Kidney capillary endothelial cell (primary cell): ENCODE data around the gene RABAC1.
A peak's percentile ranks its signal among the peaks of the same experiment; 100 is the strongest.
"Not testable (repeated sequence)": the region's sequence is repeated elsewhere in the genome, so short reads cannot be mapped to it uniquely, and the experiment has no call there.

Experiments
- DNase-seq: peaks from one replicate; pipeline ENCODE4 v3.0.0-alpha.2; 2018; ENCODE audit warnings: low spot score

Gene RABAC1

DNA sequence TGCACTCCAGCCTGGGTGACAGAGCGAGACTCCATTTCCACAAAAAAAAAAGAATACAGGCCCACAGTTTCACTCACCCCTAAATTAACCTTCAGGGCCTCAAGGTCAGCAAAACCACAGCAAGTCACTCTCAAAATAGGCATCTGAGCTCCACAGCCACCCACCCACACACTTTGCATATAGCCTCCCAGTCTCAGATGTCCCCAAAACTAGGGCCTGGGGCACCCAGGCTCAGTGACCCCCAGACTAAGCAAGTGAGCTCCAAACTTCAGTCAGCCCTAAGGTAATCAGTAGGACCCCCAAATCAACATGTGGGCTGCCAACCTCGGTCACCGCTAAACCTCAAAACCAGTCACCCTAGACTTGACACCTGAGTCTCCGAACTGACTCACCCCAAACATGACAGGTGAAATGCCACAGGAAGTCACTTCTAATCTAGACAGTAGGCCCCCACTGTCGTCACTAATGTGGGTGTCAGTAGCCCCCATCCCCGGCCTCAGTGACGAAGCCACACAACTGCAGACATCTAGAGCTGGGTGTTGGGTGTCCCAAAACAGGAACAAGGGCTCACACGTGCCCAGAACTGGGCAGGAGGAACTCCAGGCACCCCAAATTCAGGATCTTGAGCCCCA lies 13.9 kb downstream of the RABAC1 start:
- DNase-seq: no peak

DNA sequence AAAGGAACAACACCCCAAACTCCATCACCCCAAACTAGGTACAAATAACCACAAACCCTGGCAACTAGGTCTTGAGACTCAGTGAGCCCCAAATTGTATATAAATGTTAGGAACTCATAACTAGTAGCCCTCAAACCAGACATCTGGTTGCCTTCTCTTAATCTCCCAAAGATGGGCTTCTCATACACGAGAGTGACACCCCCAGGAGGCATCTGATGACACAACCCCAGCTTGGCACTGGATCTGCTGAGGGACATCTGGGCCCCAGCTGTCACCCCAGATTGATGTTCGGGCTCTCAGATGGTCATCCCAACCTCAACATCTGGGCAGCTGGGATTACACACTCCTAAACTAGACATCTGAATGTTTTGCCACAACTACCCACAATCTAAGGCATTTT lies 14.8 kb downstream of the RABAC1 start:
- no peak for DNase-seq

DNA sequence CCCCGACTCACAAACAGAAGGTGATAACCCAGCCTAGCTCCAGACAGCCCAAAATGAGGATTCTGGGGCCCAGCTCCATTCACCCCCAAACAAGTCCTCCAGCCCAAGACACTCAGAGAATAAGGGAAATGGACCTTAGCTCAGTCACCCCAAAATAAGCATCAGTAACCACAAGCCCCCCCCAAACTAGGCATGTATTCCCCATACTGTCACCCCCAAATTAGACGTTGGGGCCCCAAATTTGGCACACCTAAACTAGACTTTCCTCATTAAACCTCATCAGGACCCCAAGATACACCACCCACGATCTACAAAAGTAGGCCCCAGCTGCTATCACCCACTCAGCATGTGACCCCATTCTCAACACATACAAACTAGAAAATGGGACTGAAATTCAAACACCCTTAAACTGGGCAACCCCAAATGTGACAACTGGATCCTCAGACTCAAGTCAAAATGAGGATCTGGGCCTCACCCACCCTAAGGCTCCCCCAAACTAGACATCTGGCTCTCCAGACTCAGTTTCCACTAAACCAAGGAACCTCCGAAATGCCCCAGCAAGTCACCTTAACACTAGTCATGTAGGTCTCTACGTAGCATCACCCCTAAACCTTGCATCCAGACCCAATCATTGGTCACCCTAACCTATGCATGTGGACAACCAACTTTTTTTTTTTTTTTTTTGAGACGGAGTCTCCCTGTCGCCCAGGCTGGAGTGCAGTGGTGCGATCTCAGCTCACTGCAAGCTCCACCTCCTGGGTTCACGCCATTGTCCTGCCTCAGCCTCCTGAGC lies 17.5 kb downstream of the RABAC1 start:
- no peak for DNase-seq

DNA sequence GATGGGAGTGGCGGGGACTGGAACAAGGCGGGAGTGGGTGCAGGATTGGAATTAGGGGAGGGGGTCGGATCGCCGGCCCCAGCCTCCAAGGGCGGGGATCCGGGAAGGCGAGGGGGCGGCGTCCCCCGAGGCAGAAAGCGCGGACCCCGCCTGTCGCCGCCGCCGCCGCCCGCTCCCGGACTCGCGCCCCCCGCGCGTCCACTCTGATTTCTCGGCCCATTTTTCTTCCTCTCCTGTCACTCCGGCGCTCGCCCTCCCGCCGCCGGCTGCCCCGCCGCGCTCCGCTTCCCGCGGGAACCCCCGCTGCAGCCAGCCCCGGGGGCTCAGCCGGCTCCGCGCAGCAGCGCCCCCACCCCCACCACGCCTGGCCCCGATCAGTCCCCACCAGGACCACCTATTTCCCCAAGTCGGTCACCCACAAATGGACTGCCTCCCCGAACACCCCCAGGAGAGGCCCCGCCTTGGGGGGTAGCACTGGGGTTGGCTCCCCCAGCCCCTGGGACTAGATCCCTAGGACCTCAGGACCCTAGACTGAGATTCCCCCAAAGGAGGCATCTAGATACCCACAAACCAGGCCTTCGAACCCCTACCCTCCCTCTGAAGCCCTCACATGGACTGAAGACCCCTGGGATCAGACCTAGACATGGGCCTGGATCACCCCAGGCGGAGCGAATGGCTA lies 18.3 kb downstream of the RABAC1 start:
- no peak for DNase-seq

DNA sequence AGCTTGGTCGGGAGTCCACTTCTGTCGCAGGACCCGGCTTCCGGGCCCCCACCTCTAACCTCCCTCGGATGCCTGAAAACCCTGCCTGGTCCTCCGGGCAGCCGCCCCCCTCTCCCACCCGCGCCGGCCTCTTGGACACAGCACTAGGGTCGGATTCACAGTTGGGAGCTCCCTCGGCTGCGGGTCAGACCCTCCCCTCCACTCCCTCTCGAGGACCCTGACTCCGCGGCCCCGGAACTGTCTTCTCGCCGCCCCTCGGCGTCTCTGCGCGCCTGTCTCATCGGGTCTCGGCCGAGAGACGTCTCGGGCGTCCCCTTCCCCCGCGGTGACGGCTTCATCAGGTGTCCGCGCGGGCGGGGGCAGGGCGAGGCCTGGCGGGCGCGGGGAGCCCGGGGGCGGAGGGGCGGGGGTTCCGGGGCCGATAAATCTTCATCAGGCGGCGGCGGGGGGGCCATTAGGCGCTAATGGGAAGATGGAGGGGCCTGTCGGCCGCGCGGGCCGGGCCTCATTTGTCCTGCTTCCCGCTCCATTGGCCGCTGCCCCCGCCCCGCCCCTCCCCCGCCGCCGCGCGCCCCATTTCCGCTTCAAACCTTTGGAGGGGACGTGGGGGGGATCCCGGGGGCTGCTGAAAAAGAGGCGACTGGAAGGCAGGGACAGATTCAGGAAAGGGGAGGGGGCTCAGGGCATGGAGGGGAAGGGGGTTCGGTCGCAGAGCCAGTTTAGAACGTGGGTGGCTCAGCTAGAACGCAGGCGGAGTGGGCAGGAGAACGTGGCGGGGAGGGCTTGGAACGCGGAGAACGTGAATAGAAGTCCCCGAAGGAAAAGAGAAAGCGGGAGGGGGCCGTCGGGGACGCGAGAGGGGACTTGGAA lies 19.0 kb downstream of the RABAC1 start:
- DNase-seq: no peak

DNA sequence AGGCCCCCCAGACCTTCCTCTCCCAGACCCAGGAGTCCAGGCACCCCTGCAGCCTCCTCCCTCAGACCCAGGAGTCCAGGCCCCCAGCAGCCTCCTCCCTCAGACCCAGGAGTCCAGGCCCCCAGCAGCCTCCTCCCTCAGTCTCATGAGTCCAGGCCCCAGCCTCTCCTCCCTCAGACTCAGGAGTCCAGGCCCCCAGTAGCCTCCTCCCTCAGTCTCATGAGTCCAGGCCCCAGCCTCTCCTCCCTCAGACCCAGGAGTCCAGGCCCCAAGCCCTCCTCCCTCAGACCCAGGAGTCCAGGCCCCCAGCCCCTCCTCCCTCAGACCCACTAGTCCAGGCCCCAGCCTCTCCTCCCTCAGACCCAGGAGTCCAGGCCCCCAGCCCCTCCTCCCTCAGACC lies 19.9 kb downstream of the RABAC1 start:
- not testable (repeated sequence) for DNase-seq

DNA sequence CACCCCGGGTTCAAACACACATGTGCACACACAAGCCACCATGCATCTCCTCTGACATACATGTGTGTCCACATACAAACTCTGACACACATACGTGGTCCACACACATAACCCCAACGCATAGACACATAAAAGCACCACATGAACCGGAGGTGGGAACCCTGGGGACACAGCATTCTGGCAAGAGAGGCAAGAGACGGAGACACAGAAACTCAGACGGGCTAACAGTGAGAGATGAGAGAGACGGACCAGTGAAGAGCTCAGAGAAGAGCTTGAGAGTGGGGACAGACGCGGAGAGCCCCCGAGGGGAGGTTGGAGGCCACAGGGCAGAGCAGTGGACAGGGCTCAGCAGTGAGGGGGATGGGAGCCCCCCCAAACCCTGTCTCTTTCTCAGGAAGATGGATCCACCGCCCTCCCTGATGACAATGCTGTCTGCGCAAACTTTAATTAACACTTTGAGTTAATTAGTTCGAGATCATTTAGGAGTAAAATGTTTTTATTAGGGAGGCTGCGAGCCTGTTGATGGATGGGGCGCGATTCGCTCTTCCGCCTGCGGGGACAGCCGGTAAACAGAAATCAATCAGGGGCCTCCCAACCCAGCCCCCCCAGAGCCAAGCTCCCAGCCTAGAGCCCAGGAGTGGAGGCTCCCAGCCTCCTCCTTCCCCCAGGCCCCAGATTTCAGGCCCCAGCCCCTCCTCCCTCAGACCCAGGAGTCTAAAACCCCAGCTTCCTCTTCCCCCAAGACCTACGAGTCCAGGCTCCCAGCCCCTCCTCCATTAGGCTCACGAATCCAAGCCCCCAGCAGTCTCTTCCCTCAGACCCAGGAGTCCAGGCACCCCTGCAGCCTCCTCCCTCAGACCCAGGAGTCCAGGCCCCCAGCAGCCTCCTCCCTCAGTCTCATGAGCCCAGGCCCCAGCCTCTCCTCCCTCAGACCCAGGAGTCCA lies 21.3 kb downstream of the RABAC1 start:
- DNase-seq: no peak

DNA sequence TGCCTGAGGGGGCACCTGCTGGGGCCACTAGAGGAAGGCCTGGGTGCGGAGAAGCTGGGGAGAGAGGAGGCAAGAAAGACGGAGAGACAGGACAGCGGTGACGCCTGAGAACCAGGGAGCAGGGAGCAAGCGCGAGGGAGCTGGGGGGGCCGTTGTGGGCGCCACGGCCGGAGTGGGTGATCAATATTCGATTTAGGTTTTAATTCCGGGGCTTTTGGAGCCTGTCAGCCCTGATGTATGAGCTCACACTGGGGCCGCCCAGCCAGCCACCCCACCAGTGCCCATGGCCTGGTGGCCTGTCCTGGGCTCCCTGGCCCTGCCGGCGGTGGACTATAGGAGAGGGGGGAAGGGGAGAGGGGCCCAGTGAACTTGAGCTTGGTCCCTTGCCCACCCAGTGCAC lies 22.2 kb downstream of the RABAC1 start:
- no peak for DNase-seq

DNA sequence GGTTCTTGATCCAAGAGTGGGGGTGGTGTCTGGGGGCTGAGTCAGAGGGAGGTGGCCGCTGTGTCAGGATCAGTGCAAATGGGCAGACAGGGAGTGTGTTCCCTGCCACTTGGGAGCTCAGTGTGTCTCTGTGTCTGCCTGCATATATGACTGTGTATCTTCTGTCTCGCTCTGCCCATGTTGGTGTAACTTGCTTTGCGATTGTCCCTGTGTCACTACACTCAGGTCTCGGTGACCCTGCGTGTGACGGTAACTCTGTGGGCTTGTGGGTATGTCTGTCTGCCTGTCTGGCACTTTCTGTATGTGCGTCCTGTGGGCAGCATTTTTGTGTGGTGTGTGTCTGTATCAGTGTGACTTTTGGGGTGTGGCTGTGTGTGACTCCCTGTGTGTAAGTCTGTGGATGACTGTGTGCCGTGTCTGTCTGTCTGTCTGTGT lies 22.7 kb downstream of the RABAC1 start:
- no peak for DNase-seq

DNA sequence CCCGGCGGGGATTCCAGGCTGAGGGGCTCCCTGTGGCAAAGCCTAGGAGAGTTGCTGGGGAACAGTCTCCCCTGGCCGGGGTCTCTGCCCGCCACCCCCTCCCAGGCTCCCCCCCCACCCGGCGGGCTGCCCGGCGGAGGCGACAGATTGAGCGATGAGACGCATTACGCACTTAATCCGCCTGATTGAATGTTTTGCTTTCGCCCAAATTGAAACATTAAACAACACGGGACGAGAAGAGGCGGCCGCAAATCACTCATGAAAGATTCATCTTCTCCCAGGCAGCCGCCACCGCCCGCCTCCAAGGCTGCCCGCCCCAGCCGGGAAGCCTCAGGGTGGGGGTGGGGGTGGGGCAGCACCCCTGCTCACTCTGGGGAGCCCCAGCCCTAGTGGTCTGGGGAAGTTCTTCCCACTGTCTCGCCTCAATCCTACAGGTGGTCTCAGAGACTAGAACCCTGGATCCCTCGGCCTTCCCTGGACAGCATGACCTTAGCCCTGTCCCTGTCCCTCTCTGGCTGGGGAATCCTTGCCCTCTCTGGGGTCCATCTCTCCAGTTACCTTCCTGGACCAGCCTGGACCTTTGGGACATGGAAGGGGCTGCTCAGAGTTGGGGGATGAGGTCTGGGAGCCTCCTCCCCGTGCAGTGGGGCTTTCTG lies 23.2 kb downstream of the RABAC1 start:
- DNase-seq: no peak

DNA sequence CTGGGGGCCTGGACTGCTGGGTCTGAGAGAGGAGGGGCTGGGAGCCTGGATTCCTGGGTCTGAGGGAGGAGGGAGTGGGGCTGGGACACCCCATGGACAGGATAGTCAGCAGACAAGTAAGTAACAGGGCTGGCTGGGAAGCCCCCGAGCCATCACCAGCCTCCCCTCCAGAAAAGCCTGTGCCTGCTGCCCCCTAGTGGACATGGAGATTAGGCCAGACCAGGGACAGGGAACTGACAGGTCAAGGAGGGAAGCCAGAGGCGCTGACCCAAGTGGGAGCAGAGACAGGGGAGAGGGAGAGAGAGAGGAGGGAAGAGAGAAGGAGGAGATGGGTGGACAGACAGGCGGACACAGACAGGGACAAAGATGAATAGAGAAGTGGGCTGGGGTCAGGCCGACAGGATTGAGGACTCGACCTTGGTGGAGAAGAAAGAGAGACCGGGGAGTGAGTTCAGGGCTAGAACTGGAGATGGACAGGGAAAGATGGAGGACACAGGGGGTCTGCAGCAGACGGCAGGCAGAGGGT lies 24.2 kb downstream of the RABAC1 start:
- peak; percentile 51 for DNase-seq

DNA sequence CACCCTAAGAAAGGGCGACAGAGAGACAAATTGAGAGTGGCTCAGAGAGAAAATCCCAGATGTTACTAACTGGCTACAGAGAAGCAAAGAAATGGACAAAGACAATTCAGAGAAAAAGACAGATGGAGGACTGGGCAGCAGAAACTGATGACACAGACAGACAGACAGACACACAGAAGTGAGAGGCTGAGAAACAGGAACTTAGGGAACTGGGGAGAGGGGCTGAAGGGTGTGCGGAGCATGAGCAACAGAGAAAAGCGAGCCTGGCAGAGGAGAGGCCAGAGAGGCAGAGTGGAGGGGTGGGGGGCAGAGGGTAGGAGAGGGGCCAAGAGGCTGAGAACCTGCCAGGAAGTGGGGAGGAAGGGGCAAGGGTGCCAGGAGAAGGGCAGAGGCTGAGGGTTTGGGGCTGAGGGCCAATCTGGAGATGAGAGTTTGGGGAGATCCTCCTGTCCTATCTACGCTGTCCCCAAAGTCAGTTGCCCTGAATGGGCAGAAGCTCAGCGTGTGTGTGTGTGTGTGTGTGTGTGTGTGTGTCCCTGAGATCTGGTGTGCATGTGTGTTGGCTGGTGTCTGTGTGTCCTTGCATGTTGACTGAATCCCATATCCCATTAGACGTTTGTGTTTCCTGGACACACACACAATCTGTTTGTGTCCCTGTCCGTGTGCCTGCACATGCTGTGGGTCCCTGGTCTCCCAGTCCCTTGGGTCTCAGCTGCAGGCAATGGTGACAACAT lies 25.3 kb downstream of the RABAC1 start:
- no peak for DNase-seq

DNA sequence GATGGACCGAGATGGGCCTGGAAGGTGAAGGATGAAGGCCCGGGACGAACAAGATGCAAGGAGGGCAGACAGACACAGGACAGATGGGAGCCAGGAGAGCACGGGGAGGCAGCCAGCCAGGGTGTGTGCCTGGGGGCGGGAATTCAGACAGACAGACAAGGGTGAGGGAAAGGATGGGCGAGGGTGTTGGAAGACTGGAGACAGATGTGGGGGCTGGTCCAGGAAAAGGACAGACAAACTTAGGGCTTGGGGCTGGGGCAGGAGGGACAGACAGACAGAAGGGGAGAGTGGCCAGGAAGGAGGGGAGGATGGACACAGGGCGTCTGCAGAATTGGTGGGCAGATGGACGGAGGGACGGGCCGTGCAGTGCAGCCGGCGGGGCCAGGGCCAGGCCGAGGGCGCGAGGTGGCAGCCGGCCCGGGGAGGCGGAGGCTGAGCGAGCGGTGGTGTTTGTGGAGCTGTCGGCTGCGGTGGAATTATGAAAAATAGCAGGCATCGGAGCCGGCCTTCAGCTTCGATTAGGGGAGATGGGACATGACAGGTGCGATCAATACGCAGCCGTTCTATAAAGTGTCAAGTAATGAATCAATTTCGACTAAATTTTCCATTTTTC lies 26.3 kb downstream of the RABAC1 start:
- no peak for DNase-seq

DNA sequence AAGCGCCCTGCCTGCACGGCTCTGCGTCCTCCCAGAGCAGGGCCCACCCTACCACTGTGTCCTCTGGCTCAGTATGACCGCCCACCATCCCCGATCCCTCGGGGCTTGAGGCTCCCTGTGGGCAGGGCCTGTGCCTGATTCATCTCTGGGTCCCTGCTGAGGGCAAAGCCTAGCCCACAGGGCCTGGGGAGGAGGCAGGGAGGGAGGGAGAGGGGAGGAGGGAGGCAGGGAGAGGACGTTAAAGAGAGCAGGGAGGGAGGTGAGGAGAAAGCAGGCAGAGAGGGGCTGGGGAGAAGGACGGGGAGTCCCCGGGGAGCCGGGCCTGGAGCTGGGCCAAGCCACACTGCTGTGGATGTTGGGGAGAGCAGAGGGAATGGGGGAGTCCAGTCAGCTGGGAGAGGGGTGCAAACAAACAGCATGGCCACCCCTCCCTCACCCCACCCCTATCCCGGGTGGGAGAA lies 26.8 kb downstream of the RABAC1 start:
- no peak for DNase-seq

DNA sequence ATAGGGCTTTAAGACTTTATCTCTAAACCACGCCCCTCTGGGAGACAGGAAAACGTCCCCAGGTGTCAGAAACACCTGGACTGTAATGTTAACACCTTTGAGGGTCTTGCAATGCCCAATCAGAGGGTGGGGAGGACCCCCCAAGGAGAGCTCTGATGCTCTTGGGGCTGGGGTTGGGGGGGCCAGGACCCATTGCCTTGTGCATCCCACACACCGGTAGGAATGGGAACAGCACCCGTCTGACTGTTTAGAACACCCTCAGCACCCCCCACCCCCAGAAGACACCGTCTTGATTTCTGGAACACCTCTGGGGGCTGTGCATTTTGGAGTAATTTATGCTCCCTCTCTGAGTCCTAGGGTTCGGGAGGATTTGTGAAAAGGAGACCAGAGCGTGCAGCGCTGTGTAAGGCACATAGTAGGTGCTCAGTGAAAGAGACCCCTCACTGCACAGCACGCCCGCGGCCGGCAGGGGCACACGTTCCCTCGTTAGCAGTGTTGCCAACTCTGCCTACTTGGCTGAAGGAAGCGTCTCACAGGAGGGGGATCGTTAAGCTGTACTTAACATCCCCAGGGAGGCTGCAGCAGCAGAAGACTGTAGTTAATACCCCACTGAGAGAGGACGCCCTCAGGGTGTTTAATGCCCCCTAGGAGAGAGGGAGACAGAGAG lies 28.1 kb downstream of the RABAC1 start:
- DNase-seq: no peak

DNA sequence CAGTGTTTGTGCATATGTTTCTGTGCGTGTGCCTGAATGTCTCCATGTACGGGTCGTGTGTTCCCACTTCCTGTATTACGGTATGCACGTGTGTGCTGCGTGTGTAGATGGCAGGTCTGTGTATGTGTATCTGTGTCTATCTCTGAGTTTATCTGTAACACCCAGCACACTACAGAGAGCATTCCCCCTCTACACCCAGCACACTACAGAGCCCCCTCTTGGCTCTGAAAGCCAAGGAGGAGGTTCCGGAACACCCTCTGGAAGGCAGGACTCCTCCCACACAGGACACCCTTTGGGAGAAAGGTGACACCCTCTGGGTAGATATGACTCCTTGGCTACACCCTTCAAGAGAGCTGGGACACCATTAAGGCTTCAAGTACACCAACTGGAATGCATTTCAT lies 28.8 kb downstream of the RABAC1 start:
- DNase-seq: no peak

DNA sequence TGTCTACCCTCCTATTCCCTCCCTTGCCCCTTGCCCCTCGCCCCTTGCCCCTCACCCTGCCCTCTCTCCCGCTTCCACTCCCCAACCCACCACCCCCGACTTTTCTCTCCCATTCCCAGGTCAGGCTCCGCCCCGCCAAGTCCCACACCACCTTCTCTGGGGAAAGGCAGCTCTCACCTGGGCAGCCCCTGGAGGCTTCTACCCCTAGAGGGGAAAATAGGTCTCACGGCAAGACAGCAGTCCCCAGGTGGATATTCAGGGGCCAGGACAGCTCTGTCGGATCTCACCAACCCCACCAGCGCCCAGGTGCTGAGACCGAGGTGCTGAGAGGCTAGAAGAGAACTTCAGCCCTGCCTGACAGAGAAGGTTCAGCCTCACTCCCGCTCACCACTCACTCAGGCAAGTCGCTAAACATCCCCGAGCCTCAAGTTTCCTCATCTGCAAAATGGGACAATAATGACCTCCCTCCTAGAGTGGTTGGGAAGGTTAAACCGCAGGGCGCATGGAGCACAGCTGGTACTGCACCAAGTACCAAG lies 29.5 kb downstream of the RABAC1 start:
- DNase-seq: no peak
